Measurements from ENCODE around the gene TASOR.

DNA sequence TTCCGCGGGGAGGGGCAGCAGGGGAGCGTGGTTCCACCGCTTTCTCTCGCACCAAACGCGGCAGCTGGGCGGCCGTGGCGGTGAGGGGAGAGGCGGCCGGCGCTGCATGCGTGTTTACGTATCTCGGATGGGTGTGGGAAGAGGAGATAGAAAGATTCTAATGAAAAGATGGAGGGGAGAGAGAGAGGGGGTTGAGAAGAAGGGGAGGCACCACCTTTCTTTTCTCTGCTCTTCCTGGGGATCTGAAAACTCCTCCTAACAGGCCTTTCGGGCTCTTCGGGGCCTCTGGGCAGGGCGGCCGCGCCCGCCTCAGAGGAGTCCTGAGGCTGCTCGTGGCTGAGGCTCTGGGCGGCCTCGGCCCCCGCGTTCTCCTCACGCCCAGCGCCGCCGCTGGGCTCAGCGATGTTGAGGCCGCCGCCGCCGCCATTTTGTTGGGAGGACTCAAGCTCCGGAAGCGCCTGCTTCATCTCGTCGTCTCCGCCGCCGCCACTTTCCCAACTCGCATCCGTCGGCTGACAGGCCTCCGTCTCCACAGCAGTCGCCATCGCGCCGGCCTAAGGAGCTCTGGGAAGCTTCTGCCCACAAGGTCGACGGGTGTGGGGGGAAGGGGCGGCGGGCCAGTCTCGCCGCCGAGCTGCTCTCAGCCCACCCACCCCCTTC, 473 bp downstream of the TASOR start:
- TF ChIP-seq, protein P1, sequence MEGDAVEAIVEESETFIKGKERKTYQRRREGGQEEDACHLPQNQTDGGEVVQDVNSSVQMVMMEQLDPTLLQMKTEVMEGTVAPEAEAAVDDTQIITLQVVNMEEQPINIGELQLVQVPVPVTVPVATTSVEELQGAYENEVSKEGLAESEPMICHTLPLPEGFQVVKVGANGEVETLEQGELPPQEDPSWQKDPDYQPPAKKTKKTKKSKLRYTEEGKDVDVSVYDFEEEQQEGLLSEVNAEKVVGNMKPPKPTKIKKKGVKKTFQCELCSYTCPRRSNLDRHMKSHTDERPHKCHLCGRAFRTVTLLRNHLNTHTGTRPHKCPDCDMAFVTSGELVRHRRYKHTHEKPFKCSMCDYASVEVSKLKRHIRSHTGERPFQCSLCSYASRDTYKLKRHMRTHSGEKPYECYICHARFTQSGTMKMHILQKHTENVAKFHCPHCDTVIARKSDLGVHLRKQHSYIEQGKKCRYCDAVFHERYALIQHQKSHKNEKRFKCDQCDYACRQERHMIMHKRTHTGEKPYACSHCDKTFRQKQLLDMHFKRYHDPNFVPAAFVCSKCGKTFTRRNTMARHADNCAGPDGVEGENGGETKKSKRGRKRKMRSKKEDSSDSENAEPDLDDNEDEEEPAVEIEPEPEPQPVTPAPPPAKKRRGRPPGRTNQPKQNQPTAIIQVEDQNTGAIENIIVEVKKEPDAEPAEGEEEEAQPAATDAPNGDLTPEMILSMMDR (IDR thresholded peaks at IDR 0.05), result peak in 1 of 4 experiments; percentile 12
- TF ChIP-seq EP300 (IDR thresholded peaks at IDR 0.05), result no peak

Data from gastroesophageal sphincter (tissue), 3 donors.